WTC11 (cell line): Measurements from ENCODE around the gene SLC15A1.

ENCODE experiments used
- FOXJ3 ChIP-seq: sonication (generic); formaldehyde crosslinking; IDR thresholded peaks from 2 replicates; pipeline ENCODE4 v1.9.0; 2021; ENCODE audit warnings: missing genetic modification reagents, mild to moderate bottlenecking, borderline replicate concordance
- TF ChIP-seq, protein P1 (sequence below): sonication (generic); formaldehyde crosslinking; IDR thresholded peaks from 2 replicates; pipeline ENCODE4 v1.8.1; 2022; ENCODE audit warnings: mild to moderate bottlenecking, moderate library complexity, missing genetic modification reagents
- TF ChIP-seq, protein P2 (sequence below): sonication (generic); formaldehyde crosslinking; IDR thresholded peaks from 2 replicates; pipeline ENCODE4 v1.8.1; 2022; ENCODE audit warnings: missing genetic modification reagents, borderline replicate concordance
- TF ChIP-seq, protein P3 (sequence below): fragments of 200-600 bp; IDR thresholded peaks from 2 replicates; pipeline ENCODE4 v1.8.0; 2022; ENCODE audit warnings: antibody characterized with exemption
- TF ChIP-seq, protein P4 (sequence below): sonication (generic); formaldehyde crosslinking; IDR thresholded peaks from 2 replicates; pipeline ENCODE4 v1.8.1; 2023; ENCODE audit warnings: mild to moderate bottlenecking, missing genetic modification reagents, moderate library complexity
- TF ChIP-seq, protein P5 (sequence below): fragments of 250-450 bp; sonication (Bioruptor Pico); IDR thresholded peaks from 2 replicates; pipeline ENCODE4 v1.9.0; 2021; ENCODE audit warnings: mild to moderate bottlenecking, borderline replicate concordance
- TF ChIP-seq, protein P6 (sequence below): sonication (generic); formaldehyde crosslinking; IDR thresholded peaks from 2 replicates; pipeline ENCODE4 v1.8.0; 2023; ENCODE audit warnings: missing genetic modification reagents, mild to moderate bottlenecking, borderline replicate concordance

DNA sequence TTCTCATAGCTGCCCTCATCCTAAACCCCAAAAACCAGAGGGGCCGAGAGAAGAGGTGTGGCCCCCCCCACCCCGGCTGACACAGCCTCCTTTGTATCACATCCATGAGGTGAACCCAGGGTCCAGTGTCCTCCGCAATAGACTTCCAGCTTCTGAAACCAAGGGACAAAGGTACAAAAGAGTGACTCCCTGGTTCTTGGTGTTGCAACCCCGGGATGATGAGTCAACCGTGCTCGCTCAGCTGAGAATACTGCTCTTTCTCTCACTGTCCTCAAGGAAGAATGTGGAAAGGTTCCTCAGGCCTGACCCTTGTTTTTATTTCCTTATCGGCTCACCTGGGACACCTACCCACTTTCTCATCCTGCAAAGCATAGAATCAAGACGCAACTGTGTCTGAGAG lies 5.5 kb downstream of the SLC15A1 start:
- TF ChIP-seq, protein P1, sequence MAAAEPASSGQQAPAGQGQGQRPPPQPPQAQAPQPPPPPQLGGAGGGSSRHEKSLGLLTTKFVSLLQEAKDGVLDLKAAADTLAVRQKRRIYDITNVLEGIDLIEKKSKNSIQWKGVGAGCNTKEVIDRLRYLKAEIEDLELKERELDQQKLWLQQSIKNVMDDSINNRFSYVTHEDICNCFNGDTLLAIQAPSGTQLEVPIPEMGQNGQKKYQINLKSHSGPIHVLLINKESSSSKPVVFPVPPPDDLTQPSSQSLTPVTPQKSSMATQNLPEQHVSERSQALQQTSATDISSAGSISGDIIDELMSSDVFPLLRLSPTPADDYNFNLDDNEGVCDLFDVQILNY (CRISPR knock-in tag) = no peak
- TF ChIP-seq, protein P2, sequence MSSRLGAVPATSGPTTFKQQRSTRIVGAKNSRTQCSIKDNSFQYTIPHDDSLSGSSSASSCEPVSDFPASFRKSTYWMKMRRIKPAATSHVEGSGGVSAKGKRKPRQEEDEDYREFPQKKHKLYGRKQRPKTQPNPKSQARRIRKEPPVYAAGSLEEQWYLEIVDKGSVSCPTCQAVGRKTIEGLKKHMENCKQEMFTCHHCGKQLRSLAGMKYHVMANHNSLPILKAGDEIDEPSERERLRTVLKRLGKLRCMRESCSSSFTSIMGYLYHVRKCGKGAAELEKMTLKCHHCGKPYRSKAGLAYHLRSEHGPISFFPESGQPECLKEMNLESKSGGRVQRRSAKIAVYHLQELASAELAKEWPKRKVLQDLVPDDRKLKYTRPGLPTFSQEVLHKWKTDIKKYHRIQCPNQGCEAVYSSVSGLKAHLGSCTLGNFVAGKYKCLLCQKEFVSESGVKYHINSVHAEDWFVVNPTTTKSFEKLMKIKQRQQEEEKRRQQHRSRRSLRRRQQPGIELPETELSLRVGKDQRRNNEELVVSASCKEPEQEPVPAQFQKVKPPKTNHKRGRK = no peak
- TF ChIP-seq, protein P3, sequence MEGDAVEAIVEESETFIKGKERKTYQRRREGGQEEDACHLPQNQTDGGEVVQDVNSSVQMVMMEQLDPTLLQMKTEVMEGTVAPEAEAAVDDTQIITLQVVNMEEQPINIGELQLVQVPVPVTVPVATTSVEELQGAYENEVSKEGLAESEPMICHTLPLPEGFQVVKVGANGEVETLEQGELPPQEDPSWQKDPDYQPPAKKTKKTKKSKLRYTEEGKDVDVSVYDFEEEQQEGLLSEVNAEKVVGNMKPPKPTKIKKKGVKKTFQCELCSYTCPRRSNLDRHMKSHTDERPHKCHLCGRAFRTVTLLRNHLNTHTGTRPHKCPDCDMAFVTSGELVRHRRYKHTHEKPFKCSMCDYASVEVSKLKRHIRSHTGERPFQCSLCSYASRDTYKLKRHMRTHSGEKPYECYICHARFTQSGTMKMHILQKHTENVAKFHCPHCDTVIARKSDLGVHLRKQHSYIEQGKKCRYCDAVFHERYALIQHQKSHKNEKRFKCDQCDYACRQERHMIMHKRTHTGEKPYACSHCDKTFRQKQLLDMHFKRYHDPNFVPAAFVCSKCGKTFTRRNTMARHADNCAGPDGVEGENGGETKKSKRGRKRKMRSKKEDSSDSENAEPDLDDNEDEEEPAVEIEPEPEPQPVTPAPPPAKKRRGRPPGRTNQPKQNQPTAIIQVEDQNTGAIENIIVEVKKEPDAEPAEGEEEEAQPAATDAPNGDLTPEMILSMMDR = no peak
- TF ChIP-seq FOXJ3 (CRISPR knock-in tag) = no peak
- TF ChIP-seq, protein P4, sequence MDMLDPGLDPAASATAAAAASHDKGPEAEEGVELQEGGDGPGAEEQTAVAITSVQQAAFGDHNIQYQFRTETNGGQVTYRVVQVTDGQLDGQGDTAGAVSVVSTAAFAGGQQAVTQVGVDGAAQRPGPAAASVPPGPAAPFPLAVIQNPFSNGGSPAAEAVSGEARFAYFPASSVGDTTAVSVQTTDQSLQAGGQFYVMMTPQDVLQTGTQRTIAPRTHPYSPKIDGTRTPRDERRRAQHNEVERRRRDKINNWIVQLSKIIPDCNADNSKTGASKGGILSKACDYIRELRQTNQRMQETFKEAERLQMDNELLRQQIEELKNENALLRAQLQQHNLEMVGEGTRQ (CRISPR knock-in tag) = no peak
- TF ChIP-seq, protein P5, sequence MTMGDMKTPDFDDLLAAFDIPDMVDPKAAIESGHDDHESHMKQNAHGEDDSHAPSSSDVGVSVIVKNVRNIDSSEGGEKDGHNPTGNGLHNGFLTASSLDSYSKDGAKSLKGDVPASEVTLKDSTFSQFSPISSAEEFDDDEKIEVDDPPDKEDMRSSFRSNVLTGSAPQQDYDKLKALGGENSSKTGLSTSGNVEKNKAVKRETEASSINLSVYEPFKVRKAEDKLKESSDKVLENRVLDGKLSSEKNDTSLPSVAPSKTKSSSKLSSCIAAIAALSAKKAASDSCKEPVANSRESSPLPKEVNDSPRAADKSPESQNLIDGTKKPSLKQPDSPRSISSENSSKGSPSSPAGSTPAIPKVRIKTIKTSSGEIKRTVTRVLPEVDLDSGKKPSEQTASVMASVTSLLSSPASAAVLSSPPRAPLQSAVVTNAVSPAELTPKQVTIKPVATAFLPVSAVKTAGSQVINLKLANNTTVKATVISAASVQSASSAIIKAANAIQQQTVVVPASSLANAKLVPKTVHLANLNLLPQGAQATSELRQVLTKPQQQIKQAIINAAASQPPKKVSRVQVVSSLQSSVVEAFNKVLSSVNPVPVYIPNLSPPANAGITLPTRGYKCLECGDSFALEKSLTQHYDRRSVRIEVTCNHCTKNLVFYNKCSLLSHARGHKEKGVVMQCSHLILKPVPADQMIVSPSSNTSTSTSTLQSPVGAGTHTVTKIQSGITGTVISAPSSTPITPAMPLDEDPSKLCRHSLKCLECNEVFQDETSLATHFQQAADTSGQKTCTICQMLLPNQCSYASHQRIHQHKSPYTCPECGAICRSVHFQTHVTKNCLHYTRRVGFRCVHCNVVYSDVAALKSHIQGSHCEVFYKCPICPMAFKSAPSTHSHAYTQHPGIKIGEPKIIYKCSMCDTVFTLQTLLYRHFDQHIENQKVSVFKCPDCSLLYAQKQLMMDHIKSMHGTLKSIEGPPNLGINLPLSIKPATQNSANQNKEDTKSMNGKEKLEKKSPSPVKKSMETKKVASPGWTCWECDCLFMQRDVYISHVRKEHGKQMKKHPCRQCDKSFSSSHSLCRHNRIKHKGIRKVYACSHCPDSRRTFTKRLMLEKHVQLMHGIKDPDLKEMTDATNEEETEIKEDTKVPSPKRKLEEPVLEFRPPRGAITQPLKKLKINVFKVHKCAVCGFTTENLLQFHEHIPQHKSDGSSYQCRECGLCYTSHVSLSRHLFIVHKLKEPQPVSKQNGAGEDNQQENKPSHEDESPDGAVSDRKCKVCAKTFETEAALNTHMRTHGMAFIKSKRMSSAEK = no peak
- TF ChIP-seq, protein P6, sequence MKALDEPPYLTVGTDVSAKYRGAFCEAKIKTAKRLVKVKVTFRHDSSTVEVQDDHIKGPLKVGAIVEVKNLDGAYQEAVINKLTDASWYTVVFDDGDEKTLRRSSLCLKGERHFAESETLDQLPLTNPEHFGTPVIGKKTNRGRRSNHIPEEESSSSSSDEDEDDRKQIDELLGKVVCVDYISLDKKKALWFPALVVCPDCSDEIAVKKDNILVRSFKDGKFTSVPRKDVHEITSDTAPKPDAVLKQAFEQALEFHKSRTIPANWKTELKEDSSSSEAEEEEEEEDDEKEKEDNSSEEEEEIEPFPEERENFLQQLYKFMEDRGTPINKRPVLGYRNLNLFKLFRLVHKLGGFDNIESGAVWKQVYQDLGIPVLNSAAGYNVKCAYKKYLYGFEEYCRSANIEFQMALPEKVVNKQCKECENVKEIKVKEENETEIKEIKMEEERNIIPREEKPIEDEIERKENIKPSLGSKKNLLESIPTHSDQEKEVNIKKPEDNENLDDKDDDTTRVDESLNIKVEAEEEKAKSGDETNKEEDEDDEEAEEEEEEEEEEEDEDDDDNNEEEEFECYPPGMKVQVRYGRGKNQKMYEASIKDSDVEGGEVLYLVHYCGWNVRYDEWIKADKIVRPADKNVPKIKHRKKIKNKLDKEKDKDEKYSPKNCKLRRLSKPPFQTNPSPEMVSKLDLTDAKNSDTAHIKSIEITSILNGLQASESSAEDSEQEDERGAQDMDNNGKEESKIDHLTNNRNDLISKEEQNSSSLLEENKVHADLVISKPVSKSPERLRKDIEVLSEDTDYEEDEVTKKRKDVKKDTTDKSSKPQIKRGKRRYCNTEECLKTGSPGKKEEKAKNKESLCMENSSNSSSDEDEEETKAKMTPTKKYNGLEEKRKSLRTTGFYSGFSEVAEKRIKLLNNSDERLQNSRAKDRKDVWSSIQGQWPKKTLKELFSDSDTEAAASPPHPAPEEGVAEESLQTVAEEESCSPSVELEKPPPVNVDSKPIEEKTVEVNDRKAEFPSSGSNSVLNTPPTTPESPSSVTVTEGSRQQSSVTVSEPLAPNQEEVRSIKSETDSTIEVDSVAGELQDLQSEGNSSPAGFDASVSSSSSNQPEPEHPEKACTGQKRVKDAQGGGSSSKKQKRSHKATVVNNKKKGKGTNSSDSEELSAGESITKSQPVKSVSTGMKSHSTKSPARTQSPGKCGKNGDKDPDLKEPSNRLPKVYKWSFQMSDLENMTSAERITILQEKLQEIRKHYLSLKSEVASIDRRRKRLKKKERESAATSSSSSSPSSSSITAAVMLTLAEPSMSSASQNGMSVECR (CRISPR knock-in tag) = no peak
